Posterior cingulate gyrus (tissue), 11 donors: ENCODE data around the gene ITGB4.

ENCODE experiments used
- DNase-seq, 10 donors: peaks; one replicate each; pipeline versions ENCODE4 v3.0.0 to v3.0.0-alpha.2; 2020 to 2021; ENCODE audit warnings: mixed read lengths in 3 of 10
- intact Hi-C: fragments of 100-400 bp; cut with DNase I; formaldehyde crosslinking; loops from one replicate; pipeline ENCODE4 v1.15.1; 2023

The ITGB4 gene

DNA sequence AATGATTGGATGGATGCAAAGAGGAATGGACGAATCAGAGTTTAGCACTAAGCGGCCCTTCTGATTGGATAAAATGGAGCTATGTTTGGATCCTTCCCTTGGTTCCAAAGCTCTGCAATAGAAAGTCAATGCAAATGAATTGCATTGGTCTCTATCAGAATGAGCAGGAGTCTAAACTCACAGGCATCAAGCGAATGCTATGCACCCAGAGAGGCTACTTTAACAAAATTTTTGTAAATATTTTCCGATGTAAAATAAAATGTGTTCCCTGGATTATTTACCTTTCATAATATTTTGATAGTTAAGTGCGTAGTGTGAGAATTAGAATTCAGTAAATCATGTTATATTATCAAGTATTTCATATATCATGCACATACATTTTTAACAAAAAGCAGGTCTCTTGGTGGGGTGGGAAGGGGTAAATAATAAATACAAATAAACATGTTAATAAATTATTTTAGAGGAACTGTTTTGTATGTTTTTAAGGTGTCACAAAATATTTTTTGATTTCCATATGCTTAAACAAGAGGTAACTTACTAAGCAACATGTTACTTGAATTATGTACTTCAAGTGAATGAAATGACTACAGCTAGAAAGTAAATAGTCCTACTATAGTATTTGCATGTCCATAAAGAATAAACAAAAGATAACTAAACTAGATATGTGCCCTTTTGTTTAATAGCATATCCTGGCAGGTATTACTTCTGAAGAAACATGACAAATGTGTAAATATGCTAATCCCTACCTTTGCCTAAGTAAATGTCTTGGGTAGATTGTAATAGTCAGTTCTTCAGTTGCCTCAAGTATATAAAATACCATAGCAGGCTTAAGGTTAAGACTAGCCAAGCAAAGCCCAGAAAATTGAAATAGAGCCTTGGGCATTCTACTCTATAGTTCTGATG is 59.0 kb downstream of the ITGB4 start:
- DNase-seq, result no peak
- intact Hi-C loops, result loop anchor here (5.0 kb wide), 1 partner anchor 62 kb away; the partner anchor contains the start of gene UNC13D

DNA sequence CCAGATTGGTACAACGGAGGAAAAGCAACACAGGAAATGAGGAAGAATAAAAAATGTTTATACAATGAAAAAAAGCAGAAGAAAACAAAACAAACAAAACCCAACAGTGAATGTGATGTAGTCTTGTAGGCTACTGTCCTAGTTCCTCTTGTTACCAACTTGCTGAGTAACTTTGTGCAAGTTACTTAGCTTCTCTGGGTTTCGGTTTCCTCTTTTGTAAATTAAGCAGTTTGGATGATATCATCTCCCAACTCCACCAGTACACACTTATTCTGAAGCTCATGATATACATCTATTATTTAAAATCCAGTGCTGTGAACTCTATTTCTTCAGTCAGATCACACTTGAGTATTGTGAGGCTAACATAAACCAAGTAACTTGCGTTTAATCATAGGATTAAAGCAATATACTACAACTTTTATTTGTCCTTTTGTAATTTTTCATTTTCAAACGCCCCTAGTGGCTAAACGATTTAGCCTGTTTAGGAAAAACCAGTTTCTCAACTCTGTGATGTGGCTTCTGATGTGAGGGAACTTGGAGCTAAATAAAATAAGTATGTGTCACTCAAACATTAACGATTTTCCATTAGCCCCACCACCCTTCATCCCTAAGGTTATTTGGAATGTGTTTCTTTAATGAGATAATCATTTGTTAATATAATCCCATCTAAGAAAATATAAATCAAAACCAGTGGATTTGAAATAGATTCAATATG is 62.0 kb downstream of the ITGB4 start:
- DNase-seq, result no peak

DNA sequence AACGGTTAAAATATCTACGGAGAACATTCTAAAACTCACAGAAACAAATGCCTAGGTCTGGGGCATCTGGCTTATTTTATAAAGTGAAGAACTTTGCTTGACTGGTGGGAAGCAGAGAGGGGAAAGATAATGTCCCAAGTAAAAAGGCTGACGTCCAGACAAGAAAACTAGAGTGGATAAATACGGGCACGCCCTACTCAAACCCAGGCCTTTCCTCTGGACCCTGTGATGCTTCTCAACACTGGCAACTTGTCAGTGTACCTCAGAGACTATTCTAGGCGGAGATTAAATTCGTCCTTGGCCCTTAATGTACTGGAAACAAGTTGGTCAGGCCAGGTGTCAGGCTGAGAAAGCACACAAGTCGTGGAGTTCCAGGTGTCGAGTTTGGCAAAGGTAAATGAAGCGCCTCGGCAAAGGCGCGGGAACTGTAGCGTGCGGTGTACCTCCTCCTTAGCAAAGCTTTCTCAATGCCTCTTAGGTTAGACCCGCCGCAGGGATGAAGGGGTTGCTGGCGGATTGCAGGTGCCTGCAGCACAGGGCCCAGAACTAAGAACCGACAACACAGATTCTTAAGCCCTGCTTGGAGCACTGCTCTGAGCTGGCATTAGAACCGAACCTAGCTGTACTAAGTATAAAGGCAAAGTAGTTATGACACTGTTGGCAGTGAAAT is 62.7 kb downstream of the ITGB4 start:
- intact Hi-C loops, result no loop called here
- peak in 3 of 10 donors; percentile 33 to 84 (median 78) for DNase-seq

More for the DNA sequence above, 62.0 kb downstream of the ITGB4 start:
- intact Hi-C loops, result no loop called here

DNA sequence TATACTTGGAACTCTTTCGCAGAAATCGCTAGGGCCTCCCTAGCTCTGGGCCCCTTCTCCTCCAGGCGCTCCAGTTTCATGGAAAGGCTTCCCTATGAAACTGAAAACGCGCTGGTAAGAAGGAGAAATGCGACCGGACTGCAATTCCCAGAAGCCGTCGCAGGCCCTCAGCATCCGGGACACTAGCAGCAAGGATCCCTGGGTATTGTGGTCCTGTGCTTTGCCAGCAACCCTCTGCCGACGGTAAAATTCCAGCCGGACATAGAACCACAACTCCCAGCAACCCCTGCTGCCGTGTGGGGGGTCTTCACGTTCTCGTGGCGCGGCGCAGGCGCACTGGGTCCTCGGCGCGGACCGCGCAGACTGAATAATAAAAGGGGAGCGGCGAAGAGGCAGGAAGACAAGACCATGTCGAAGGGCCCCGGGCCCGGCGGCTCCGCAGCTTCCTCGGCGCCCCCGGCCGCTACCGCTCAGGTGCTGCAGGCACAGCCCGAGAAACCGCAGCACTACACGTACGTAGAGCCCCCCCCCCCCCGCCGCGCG is 63.3 kb downstream of the ITGB4 start, which contains the start of gene UNK:
UNK (plus strand) TSS at position 334 of the 543 bp plus-strand sequence; CDS start at position 409, 75 bp downstream.
- DNase-seq, result peak; percentile 97 to 99 (median 98)
- intact Hi-C loops, result loop anchor here (5.0 kb wide), 2 partner anchors 43 to 68 kb away; no protein-coding TSS in a partner anchor

DNA sequence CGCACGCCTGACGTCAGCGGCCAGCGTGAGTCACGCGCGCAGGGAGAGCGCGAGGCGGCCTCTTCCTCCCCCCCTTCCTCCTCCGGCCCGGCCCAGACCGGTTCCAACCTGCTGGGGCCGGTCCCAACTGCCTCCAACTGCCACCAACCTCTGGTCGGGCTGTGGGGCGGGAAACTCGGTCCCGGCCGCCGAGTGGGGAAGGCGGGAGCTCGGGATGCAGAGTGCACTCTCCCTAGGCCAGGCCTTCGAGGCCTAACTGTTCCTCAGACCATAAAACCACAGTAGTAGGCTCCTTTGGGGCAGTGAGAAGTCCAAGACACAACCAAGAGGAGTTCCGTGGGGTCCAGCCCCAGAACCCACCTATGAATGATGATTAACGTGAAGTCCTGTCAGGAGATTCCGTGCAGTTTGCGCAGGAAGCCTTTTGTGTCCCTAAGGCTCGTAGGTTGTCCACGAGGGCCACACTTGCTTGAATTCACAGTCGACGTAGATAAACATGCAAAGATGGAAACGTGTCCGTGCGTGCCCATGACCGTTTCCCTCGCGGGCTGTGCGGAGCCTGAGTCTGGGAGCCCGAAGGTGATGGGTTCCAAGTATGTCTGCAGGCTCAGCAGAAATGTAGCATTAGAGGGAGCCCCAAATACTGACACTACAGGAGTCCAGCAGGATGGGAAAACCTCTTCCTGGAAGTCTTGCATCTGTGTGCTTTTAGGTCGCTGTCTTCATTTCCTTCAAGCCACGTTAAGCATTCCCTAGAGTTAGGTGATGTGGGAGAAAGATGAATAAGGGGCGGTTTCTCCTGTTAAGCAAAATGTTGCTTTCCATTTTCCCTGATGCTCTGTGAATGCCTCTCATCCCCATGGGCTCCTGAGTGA is 64.0 kb downstream of the ITGB4 start:
- DNase-seq, result peak; percentile 69 to 97 (median 84)
- intact Hi-C loops, result loop anchor here (5.0 kb wide), 2 partner anchors 42 to 67 kb away; no protein-coding TSS in a partner anchor

DNA sequence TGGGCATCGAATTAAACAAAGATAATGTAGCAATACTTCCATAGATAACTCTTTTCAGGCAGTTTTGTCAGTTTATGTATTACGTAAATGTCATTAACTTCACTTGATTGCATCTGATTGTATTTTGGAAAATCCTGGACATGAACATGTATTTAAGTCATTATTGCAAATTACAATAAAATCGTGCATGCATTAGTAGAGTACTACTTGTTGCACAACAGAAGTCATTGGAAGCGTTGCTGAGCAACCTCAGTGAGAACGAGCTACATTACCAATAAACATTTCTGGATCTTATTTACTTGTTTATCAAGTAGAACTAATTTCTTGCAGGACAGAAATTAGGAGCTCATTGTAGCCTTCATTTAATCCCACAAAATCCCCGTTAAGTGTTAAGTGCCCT is 70.0 kb downstream of the ITGB4 start:
- intact Hi-C loops, result no loop called here
- DNase-seq, result no peak

DNA sequence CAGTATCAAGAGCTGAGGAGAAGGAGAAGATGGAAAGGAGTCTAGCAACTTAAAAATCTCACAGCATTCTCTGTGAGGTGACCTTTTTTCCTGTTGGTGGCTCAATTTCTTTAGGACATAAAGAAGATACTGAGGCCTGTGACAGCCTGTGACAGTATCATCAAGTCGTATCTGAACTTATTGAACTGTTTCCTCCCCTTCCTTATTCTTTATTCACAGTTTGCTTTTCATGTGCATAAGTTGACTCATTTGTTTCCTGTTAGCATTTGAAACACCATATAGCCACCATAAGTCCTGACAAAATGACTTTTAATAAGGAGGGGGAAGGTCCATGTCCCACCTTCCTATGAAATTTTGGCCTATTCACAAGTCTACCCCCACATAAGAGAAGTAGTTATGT is 72.2 kb downstream of the ITGB4 start:
- no peak for DNase-seq
- intact Hi-C loops, result no loop called here

DNA sequence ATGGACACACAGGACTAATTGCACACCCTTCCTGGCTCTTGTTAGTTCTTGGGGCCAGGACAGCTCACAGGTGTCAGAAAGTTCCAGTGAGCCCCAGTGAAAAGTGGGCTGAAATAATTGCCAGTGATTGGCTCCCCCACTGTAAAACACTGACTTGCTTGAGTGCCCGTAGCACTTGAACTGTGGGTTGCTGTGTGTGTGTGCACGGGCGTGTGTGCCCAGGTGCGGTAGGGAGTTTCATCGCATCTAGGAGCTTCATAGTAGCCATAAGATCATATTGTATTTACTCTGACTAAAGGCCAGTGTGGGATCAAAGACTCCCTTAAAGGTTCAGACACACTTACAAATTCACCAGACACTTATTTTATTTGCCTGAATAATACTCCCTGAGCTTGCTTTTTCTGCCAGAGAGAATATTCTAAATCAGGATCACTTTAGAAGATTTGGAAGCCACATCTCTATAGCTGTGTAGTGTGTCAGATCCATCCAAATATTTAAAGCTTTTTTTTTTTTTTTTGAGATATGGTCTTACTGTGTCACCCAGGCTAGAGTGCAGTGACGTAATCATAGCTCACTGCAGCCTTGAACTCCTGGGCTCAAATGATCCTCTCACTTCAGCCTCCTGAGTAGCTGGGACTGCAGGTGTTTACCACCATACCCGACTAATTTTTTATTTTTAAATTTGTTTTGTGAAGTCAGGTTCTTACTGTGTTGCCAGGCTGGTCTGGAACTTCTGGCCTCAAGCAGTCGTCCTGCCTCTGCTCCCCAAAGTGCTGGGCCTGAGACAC is 74.8 kb downstream of the ITGB4 start:
- intact Hi-C loops, result no loop called here
- DNase-seq, result peak in 2 of 10 donors; percentile 8 to 18

DNA sequence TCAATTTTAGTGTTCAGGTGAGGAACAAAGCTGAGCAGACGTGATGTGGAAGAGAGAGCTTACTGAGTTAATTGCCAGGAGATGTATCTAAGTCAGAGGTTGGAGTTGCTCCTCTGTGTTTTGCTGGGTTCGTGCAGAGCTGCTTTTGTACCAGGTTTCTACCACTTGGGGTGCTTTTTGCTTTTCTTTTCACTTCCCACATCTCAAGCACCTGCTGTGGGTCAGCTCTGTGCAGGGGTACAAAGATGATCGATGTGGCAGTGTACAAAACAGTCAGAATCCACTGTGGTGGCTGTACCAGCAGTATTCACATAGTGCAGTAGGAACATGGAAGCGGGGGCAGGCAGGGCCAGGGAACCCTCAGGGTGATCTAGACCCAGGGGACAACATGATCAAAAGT is 78.1 kb downstream of the ITGB4 start:
- no peak for DNase-seq
- intact Hi-C loops, result no loop called here

DNA sequence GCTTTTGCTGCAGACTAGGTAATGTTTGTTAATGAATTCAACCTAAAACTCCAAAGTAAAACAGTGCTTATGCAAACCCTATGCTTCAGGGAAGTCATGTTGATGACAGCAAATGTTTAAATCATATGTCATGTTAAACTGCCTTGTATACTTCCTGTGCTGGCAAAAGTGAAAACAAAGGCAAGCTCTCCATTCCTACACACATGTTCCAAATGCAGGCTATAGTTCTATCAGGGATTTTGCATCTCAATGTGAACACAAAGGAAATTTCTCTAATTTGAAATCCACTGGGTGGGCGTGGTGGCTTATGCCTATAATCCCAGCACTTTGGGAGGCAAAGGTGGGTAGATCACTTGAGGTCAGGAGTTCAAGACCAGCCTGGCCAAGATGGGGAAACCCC is 82.6 kb downstream of the ITGB4 start:
- intact Hi-C loops, result no loop called here
- DNase-seq, result peak in 1 of 10 donors; percentile 5

DNA sequence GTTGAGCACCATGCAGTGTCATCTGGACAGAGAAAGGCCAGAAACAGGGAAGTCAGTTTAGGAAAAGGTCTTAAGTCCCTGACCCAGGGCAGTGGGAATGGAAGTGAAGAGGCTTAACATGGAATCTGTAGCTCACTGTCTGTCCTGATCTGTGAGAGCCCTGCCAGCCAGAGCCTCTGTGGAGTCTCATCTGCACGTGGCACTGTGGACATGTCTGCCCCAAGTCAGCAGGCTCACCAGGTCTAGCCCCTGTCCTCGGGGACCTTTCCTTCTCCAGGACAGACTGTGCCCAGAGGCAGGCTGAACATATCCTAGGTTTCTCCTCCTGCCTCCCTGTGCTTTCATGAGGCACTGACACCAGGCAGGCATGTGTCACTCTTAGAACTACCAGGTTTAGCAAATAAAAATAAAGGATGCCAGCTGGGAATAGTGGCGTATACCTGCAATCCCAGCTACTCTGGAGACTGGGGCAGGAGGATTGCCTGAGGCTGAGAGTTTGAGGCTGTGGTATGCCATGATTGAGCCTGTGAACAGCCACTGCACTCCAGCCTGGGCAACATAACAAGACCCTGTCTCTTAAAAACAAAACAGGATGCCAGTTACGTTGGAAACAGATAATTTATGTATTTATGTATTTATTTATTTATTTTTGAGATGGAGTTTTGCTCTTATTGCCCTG is 85.7 kb downstream of the ITGB4 start:
- intact Hi-C loops, result no loop called here
- DNase-seq, result peak in 2 of 10 donors; percentile 29 to 72
